ENCODE measurements around the gene CSF3R. TPM values are rescaled to one million over a fixed set of nuclear protein-coding genes. Genes with fewer than 3 reads are reported as not detected.

The CSF3R gene
- total RNA-seq, 1 experiment from 2014 or later = not detected

GRCh38 chr1:36514501-36514900 lies 31.8 kb upstream of the CSF3R start:
- no peaks in the 10 kb centered on the region for H3K9me3 ChIP-seq (ENCODE audit: low read length)
- TF ChIP-seq EZH2phosphoT487 (IDR thresholded peaks at IDR 0.05; ENCODE audit: borderline replicate concordance, low read length) (no peak), CTCF (conservative IDR thresholded peaks at IDR 0.05; ENCODE audit: low read depth, low read length) (no peak), EZH2 (IDR thresholded peaks at IDR 0.05; ENCODE audit: low read length, unreplicated experiment) (no peak)
- no peaks in the 10 kb centered on the region for H3F3A ChIP-seq (ENCODE audit: low read length, unreplicated experiment)
- no peaks in the 10 kb centered on the region for H3K27me3 ChIP-seq (ENCODE audit: low read length)
- DNase-seq = no peak
- H3K36me3 ChIP-seq (ENCODE audit: low read depth, low read length) = no peaks in the 10 kb centered on the region
- H3K4me1 ChIP-seq (ENCODE audit: insufficient read depth, low read length) = no peaks in the 10 kb centered on the region
- no TSS peak for BruUV-seq (replicated peaks)
- H4K20me1 ChIP-seq (ENCODE audit: low read length) = no peaks in the 10 kb centered on the region
- no peaks in the 10 kb centered on the region for H3K79me2 ChIP-seq (ENCODE audit: low read length)
- CTCF ChIA-PET = no interaction called here
- no peak overlapping the region for H3K27ac ChIP-seq (ENCODE audit: low read length)
- intact Hi-C loops (cut with micrococcal nuclease) = loop anchor here (10.0 kb wide), 1 partner anchor 1170 kb away; no protein-coding TSS in a partner anchor
- no peak overlapping the region for H2AFZ ChIP-seq (ENCODE audit: low read length)
- H3K4me3 ChIP-seq (ENCODE audit: low read length) = no peak overlapping the region
- ATAC-seq = no peak
- H3K4me2 ChIP-seq (ENCODE audit: low read length) = no peak overlapping the region
- H3K9me2 ChIP-seq (replicated peaks; ENCODE audit: low read length) = no peaks in the 10 kb centered on the region
- no peak overlapping the region for H3K9ac ChIP-seq (ENCODE audit: low read length)
- POLR2A ChIA-PET (ENCODE audit: unreplicated experiment) = no interaction called here

GRCh38 chr1:36513676-36514473 lies 31.2 kb upstream of the CSF3R start:
- no TSS peak for BruUV-seq (replicated peaks)
- intact Hi-C loops (cut with micrococcal nuclease) = loop anchor here (10.0 kb wide), 1 partner anchor 1171 kb away; no protein-coding TSS in a partner anchor

More at GRCh38 chr1:36513676-36514473, 31.2 kb upstream of the CSF3R start:
- ChIA-PET POLR2A (ENCODE audit: unreplicated experiment) (no interaction called here), CTCF (no interaction called here)
- no peaks in the 10 kb centered on the region for H3K4me1 ChIP-seq (ENCODE audit: insufficient read depth, low read length)
- no peak overlapping the region for H3K4me2 ChIP-seq (ENCODE audit: low read length)
- H3K79me2 ChIP-seq (ENCODE audit: low read length) = no peaks in the 10 kb centered on the region
- H4K20me1 ChIP-seq (ENCODE audit: low read length) = no peaks in the 10 kb centered on the region
- H3K9me2 ChIP-seq (replicated peaks; ENCODE audit: low read length) = no peaks in the 10 kb centered on the region
- no peaks in the 10 kb centered on the region for H3F3A ChIP-seq (ENCODE audit: low read length, unreplicated experiment)
- H3K36me3 ChIP-seq (ENCODE audit: low read depth, low read length) = no peaks in the 10 kb centered on the region
- no peak overlapping the region for H3K9ac ChIP-seq (ENCODE audit: low read length)
- ATAC-seq = no peak
- no peak for TF ChIP-seq EZH2phosphoT487 (IDR thresholded peaks at IDR 0.05; ENCODE audit: borderline replicate concordance, low read length)
- TF ChIP-seq EZH2 (IDR thresholded peaks at IDR 0.05; ENCODE audit: low read length, unreplicated experiment) = no peak
- TF ChIP-seq CTCF (conservative IDR thresholded peaks at IDR 0.05; ENCODE audit: low read depth, low read length) = no peak
- no peak overlapping the region for H2AFZ ChIP-seq (ENCODE audit: low read length)
- H3K9me3 ChIP-seq (ENCODE audit: low read length) = no peaks in the 10 kb centered on the region
- no peaks in the 10 kb centered on the region for H3K27me3 ChIP-seq (ENCODE audit: low read length)
- H3K27ac ChIP-seq (ENCODE audit: low read length) = no peak overlapping the region
- no peak overlapping the region for H3K4me3 ChIP-seq (ENCODE audit: low read length)
- DNase-seq = no peak

Measured in PC-3 (cell line).